ENCODE measurements around the gene BABAM2. TPM values are rescaled to one million over a fixed set of nuclear protein-coding genes. Genes with fewer than 3 reads are reported as not detected.

The BABAM2 gene
- total RNA-seq, 1 experiment from 2014 or later, result 40.8 TPM

DNA sequence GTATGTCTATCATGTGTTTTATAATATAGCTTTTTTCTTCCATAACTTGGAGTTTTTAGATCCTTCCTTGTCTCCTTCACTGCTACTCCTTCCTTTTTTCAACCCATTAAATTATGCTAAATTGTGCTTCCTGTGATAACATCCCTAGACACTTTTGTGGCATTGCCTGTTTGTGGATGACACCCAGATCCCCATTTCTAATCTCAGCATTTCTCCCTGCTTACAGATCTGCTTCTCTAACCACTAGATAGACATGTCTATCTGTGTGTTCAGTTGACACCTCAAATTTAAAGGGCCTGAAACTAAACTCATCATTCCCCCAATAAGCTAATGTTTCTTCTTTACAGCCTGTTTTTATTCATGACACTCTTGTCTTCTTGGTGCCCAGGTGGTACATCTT, 244.8 kb downstream of the BABAM2 start:
- no peaks in the 10 kb centered on the region for H3K9me2 ChIP-seq (replicated peaks; ENCODE audit: insufficient read depth, low read length)
- H3K27ac ChIP-seq (ENCODE audit: low read length), result no peak overlapping the region
- DNase-seq, result no peak
- H4K20me1 ChIP-seq (ENCODE audit: insufficient read depth, low read depth, low read length), result peaks cover 12% of the 10 kb centered on the region
- no peaks in the 10 kb centered on the region for H3K79me2 ChIP-seq (ENCODE audit: low read length)
- H2AFZ ChIP-seq (ENCODE audit: low read length), result no peak overlapping the region
- H3K9ac ChIP-seq (ENCODE audit: low read length), result no peak overlapping the region
- no peaks in the 10 kb centered on the region for H3K9me3 ChIP-seq (ENCODE audit: low read length)
- H3K36me3 ChIP-seq (ENCODE audit: insufficient read depth, low read length), result no peaks in the 10 kb centered on the region
- no peak overlapping the region for H3K4me2 ChIP-seq (ENCODE audit: low read depth, low read length, poor library complexity, severe bottlenecking)
- H3K4me3 ChIP-seq (ENCODE audit: low read length), result no peak overlapping the region
- H3K27me3 ChIP-seq (ENCODE audit: low read length), result no peaks in the 10 kb centered on the region
- H3K4me1 ChIP-seq (ENCODE audit: low read length), result peaks cover 3% of the 10 kb centered on the region

DNA sequence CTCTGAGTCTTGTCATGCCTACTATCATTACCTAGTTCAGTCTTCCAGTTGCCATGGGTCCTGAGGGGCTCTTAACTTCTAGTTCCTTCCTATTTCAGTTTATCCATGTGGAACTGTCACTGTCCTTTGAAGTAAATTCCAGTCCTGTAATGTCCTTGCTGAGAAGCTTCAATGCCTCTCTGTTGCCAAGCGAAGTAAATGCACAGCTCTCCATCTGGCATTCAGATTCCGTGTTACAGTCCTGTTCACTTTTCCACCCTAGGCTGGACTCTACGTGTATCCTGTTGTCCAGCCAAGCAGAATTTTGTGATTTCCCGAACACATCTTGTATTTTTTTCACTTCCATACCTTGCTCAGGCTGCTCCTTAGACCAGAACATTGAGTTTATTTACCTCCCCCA, 245.3 kb downstream of the BABAM2 start:
- Histone ChIP-seq H3K27ac (ENCODE audit: low read length) (no peak overlapping the region), H3K4me3 (ENCODE audit: low read length) (no peak overlapping the region), H3K79me2 (ENCODE audit: low read length) (no peaks in the 10 kb centered on the region), H3K9me3 (ENCODE audit: low read length) (no peaks in the 10 kb centered on the region), H3K9me2 (replicated peaks; ENCODE audit: insufficient read depth, low read length) (no peaks in the 10 kb centered on the region), H2AFZ (ENCODE audit: low read length) (no peak overlapping the region), H3K27me3 (ENCODE audit: low read length) (no peaks in the 10 kb centered on the region), H3K4me1 (ENCODE audit: low read length) (no peaks in the 10 kb centered on the region), H3K4me2 (ENCODE audit: low read depth, low read length, poor library complexity, severe bottlenecking) (no peak overlapping the region), H3K9ac (ENCODE audit: low read length) (no peak overlapping the region), H3K36me3 (ENCODE audit: insufficient read depth, low read length) (no peaks in the 10 kb centered on the region), H4K20me1 (ENCODE audit: insufficient read depth, low read depth, low read length) (peaks cover 12% of the 10 kb centered on the region)
- no peak for DNase-seq

DNA sequence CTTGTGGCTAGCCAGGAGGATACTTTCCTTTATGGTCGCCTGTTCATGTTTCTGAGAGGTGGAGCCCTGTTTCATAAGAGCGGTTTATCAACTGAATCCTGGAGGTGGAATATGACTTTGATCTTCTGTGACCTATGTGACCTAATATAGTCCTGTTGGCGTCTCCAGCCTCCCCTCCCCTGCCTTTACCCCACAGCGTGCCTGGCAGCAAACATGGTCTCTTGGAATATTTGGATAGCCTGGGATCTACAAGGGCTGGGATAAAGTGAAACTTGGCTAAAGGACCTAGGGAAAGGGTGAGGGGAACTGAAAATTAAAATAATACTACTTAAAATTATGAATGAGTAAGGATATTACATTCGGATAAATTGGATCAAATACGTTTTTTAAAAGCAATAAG, 246.0 kb downstream of the BABAM2 start:
- Histone ChIP-seq H3K36me3 (ENCODE audit: insufficient read depth, low read length) (no peaks in the 10 kb centered on the region), H3K27me3 (ENCODE audit: low read length) (no peaks in the 10 kb centered on the region), H3K4me2 (ENCODE audit: low read depth, low read length, poor library complexity, severe bottlenecking) (no peak overlapping the region), H4K20me1 (ENCODE audit: insufficient read depth, low read depth, low read length) (peaks cover 19% of the 10 kb centered on the region), H3K9ac (ENCODE audit: low read length) (no peak overlapping the region), H3K9me2 (replicated peaks; ENCODE audit: insufficient read depth, low read length) (no peaks in the 10 kb centered on the region), H3K4me3 (ENCODE audit: low read length) (no peak overlapping the region), H3K9me3 (ENCODE audit: low read length) (no peaks in the 10 kb centered on the region), H3K79me2 (ENCODE audit: low read length) (no peaks in the 10 kb centered on the region), H2AFZ (ENCODE audit: low read length) (no peak overlapping the region), H3K4me1 (ENCODE audit: low read length) (no peaks in the 10 kb centered on the region), H3K27ac (ENCODE audit: low read length) (no peak overlapping the region)
- DNase-seq, result no peak

DNA sequence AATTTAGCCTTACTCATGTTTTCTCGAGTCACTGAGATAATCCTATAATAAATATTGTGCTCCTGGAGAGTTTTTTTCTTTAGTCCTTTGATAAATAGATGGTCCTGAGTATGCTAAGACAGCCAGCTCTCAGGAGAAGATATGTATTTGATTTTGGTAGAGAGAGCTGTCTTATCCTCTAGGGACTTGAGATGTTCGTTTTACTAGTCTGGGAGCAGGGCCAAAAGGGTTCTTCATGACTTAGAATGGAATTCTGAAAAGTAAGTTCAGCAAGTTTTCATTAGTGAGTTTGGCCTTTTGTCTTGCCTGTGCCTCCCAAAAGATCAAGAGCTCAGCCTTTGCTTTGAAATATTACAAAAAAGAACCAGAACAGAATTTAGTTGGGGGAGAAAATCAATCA, 246.7 kb downstream of the BABAM2 start:
- H3K9me2 ChIP-seq (replicated peaks; ENCODE audit: insufficient read depth, low read length), result no peaks in the 10 kb centered on the region

DNA sequence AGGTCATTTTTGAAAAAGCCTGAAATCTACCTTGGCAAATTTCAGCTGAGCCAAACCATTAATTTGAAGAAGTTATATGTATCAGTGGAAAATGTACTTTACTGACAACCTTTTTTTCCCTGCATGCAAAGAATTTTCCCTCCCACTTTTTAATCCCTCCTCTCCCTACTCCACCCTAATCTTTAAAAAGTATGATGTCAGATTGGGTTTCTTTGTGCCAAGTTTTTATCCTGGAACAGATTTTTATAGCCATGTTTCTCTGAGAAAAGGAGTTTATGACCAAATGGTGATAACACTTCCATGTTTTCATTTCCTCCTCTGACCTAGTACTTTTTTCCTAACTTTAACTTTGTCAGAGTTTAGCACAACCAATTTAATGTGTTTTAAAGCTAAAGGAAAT, 251.9 kb downstream of the BABAM2 start:
- no peak overlapping the region for H3K4me2 ChIP-seq (ENCODE audit: low read depth, low read length, poor library complexity, severe bottlenecking)
- H3K9me2 ChIP-seq (replicated peaks; ENCODE audit: insufficient read depth, low read length), result no peaks in the 10 kb centered on the region
- no peaks in the 10 kb centered on the region for H3K36me3 ChIP-seq (ENCODE audit: insufficient read depth, low read length)
- H3K27me3 ChIP-seq (ENCODE audit: low read length), result no peaks in the 10 kb centered on the region
- no peak for DNase-seq
- H3K27ac ChIP-seq (ENCODE audit: low read length), result no peak overlapping the region
- H3K9me3 ChIP-seq (ENCODE audit: low read length), result no peaks in the 10 kb centered on the region
- H3K4me3 ChIP-seq (ENCODE audit: low read length), result no peak overlapping the region
- H4K20me1 ChIP-seq (ENCODE audit: insufficient read depth, low read depth, low read length), result peaks cover 15% of the 10 kb centered on the region; the same call in 1 of the 2 replicates
- H3K79me2 ChIP-seq (ENCODE audit: low read length), result no peaks in the 10 kb centered on the region
- H2AFZ ChIP-seq (ENCODE audit: low read length), result no peak overlapping the region
- no peaks in the 10 kb centered on the region for H3K4me1 ChIP-seq (ENCODE audit: low read length)
- H3K9ac ChIP-seq (ENCODE audit: low read length), result no peak overlapping the region

More for the DNA sequence above, 246.7 kb downstream of the BABAM2 start:
- Histone ChIP-seq H3K9ac (ENCODE audit: low read length) (no peak overlapping the region), H2AFZ (ENCODE audit: low read length) (no peak overlapping the region), H3K79me2 (ENCODE audit: low read length) (no peaks in the 10 kb centered on the region), H3K36me3 (ENCODE audit: insufficient read depth, low read length) (no peaks in the 10 kb centered on the region), H3K4me1 (ENCODE audit: low read length) (no peaks in the 10 kb centered on the region), H3K4me3 (ENCODE audit: low read length) (no peak overlapping the region), H3K9me3 (ENCODE audit: low read length) (no peaks in the 10 kb centered on the region), H3K4me2 (ENCODE audit: low read depth, low read length, poor library complexity, severe bottlenecking) (no peak overlapping the region), H3K27ac (ENCODE audit: low read length) (no peak overlapping the region), H4K20me1 (ENCODE audit: insufficient read depth, low read depth, low read length) (peaks cover 22% of the 10 kb centered on the region), H3K27me3 (ENCODE audit: low read length) (no peaks in the 10 kb centered on the region)
- DNase-seq, result no peak

DNA sequence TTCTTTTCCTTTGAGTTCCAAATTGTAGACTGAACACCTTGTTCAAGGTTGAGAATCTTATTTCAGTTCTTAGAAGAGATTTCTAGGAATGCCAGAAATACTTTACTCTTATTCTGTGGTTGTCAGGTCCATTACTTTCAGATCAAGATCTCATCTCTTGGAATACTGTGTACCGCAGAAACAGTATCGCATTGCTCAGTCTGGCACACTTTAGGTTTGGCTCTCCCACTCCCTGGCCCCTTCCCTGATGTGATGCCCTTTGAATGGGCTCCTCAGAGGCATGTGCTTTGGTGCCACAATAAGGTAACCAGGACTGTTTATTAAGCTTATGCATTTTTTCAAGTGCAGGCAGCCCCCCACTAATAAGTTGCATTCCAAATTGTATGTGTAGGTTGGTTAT, 257.5 kb downstream of the BABAM2 start:
- Histone ChIP-seq H3K4me2 (ENCODE audit: low read depth, low read length, poor library complexity, severe bottlenecking) (no peak overlapping the region), H3K9ac (ENCODE audit: low read length) (no peak overlapping the region), H3K27ac (ENCODE audit: low read length) (no peak overlapping the region), H4K20me1 (ENCODE audit: insufficient read depth, low read depth, low read length) (no peaks in the 10 kb centered on the region; the same call in 1 of the 2 replicates), H3K9me2 (replicated peaks; ENCODE audit: insufficient read depth, low read length) (no peaks in the 10 kb centered on the region), H3K79me2 (ENCODE audit: low read length) (no peaks in the 10 kb centered on the region), H3K4me3 (ENCODE audit: low read length) (no peak overlapping the region), H3K9me3 (ENCODE audit: low read length) (no peaks in the 10 kb centered on the region), H3K36me3 (ENCODE audit: insufficient read depth, low read length) (no peaks in the 10 kb centered on the region), H3K27me3 (ENCODE audit: low read length) (no peaks in the 10 kb centered on the region), H2AFZ (ENCODE audit: low read length) (no peak overlapping the region), H3K4me1 (ENCODE audit: low read length) (peaks cover 11% of the 10 kb centered on the region)
- DNase-seq, result no peak

DNA sequence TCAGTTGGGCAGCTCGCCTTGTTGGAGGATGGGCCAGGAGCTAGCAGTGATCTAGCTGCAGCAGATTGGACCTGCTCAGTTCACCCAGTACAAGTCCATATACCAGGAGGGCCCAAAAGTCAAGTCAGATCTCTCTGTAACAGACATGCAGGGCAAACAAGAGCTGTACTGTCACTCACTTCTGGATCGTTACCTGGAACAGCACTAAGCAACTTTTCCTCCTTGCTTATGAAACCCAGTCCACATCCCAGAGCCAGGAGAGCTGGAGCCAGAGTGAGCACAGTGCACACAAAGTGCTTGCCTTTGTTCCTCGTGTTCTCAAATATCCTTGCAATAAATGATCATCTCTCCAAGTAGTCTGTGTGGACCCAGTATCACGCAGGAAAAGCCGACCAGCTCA, 258.0 kb downstream of the BABAM2 start:
- Histone ChIP-seq H3K27me3 (ENCODE audit: low read length) (no peaks in the 10 kb centered on the region), H3K9me2 (replicated peaks; ENCODE audit: insufficient read depth, low read length) (no peaks in the 10 kb centered on the region), H3K9me3 (ENCODE audit: low read length) (no peaks in the 10 kb centered on the region), H3K79me2 (ENCODE audit: low read length) (no peaks in the 10 kb centered on the region), H3K4me3 (ENCODE audit: low read length) (no peak overlapping the region), H3K36me3 (ENCODE audit: insufficient read depth, low read length) (no peaks in the 10 kb centered on the region), H2AFZ (ENCODE audit: low read length) (no peak overlapping the region), H3K27ac (ENCODE audit: low read length) (no peak overlapping the region), H3K4me2 (ENCODE audit: low read depth, low read length, poor library complexity, severe bottlenecking) (no peak overlapping the region), H3K4me1 (ENCODE audit: low read length) (peaks cover 17% of the 10 kb centered on the region), H3K9ac (ENCODE audit: low read length) (no peak overlapping the region), H4K20me1 (ENCODE audit: insufficient read depth, low read depth, low read length) (no peaks in the 10 kb centered on the region; the same call in 1 of the 2 replicates)
- no peak for DNase-seq

DNA sequence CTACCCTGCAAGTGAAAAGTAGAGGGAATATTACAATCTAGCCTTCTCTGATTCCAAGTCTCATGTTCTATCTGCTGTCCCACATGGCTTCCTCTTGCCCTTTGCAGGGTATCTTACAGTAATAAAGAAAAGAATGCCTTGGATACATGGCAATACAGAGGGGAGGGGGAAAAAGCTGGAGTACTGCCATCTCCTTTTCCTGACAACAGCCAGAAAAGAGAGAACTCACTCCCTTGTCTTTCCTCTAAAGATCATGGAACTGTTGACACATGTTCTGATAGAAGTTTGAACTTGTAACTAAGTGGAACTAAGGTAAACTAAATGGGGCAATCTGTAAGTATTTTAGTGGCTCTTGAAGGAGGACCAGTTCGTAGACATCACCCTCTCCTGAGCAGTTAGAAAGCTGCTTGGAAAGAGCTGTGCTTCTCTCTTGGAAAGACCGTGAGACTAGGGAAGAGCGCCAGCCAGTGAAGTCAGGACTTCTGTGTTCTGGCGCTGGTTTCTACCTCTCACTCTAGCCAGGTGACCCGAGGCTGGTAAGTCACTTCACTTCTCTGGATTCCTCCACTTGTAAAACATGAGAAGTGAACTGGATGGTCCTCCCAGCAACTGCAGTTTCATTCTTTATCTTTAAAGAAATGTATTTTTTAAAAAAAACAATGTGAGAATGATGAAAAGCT, 259.8 kb downstream of the BABAM2 start:
- H3K4me1 ChIP-seq (ENCODE audit: low read length), result peaks cover 27% of the 10 kb centered on the region
- no peak overlapping the region for H3K27ac ChIP-seq (ENCODE audit: low read length)
- H4K20me1 ChIP-seq (ENCODE audit: insufficient read depth, low read depth, low read length), result no peaks in the 10 kb centered on the region; the same call in 1 of the 2 replicates
- no peak for DNase-seq
- H3K9me2 ChIP-seq (replicated peaks; ENCODE audit: insufficient read depth, low read length), result no peaks in the 10 kb centered on the region
- H2AFZ ChIP-seq (ENCODE audit: low read length), result no peak overlapping the region
- H3K9me3 ChIP-seq (ENCODE audit: low read length), result peaks cover 6% of the 10 kb centered on the region
- no peak overlapping the region for H3K9ac ChIP-seq (ENCODE audit: low read length)
- H3K79me2 ChIP-seq (ENCODE audit: low read length), result no peaks in the 10 kb centered on the region
- H3K27me3 ChIP-seq (ENCODE audit: low read length), result no peaks in the 10 kb centered on the region
- no peak overlapping the region for H3K4me3 ChIP-seq (ENCODE audit: low read length)
- H3K4me2 ChIP-seq (ENCODE audit: low read depth, low read length, poor library complexity, severe bottlenecking), result peak overlapping the region; percentile 30
- H3K36me3 ChIP-seq (ENCODE audit: insufficient read depth, low read length), result no peaks in the 10 kb centered on the region
